ENCODE measurements around the gene CCL8. TPM values are rescaled to one million over a fixed set of nuclear protein-coding genes. Genes with fewer than 3 reads are reported as not detected.
"Not testable (repeated sequence)": the region's sequence is repeated elsewhere in the genome, so short reads cannot be mapped to it uniquely, and the experiment has no call there.

The CCL8 gene
- total RNA-seq, 2 donors from 2014 or later = 0.42 to 0.81 TPM

DNA sequence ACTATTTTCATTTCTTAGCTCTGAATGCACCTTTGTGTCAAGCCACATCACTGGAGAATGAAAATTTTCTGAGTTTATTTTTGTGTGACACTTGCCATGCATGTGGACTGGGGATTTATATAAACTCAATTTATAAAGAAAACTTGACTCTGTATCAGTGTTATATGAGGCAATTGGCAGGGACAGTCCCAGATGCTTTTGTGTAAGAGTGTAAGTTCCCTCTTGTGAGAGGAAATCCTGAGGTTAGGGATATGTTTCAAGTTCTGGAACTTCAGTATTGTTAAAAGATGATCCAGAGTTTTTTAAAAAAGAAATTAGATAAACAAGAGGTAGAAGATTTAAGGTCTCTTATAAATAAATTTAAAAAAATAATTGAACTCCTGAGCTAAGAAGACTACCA, 10.9 kb upstream of the CCL8 start:
- intact Hi-C loops (cut with DNase I) = loop anchor here in 1 of 2 donors (5.0 kb wide), 2 partner anchors 56 to 106 kb away; no protein-coding TSS in a partner anchor

DNA sequence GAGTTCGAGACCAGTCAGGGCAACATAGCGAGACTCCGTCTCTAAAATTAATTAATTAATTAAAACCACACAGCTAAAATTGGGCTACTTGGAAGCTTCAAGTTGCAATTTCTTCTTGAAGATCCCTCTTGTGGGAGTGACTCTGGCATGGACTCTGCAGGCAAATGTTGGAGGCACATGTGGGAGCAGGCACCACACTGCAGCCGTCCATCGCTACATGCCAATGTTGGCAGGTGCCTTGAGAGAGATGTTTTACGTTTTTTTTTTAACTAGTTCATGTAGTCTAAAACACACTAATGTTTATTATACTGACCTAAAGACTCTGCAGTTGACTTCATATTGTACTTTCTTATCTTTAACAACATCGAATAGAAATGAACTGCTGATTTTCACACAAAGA, 7.9 kb upstream of the CCL8 start:
- intact Hi-C loops (cut with DNase I) = no loop called here
- no peak for DNase-seq (ENCODE audit: low spot score)

More for the DNA sequence above, 10.9 kb upstream of the CCL8 start:
- DNase-seq (ENCODE audit: low spot score) = no peak

DNA sequence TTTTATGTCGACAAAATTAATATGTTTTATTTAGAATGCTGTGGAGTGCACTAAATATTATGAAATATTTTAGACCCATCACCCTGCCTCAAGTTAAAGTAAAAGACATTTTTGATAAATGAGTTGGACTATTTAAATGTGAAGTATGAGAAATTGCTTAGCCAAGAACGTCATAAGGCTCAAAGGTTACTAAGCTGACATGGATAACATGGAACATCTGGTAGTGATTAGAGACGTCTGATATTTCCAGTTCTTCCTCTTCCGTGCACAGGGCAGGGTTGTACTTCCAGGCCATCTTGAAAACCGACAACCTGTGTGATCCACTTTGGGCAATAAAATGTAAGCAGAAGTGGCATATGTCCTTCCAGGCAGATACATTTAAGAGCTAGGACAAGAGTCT, 7.2 kb upstream of the CCL8 start:
- intact Hi-C loops (cut with DNase I) = no loop called here
- DNase-seq (ENCODE audit: low spot score) = no peak

DNA sequence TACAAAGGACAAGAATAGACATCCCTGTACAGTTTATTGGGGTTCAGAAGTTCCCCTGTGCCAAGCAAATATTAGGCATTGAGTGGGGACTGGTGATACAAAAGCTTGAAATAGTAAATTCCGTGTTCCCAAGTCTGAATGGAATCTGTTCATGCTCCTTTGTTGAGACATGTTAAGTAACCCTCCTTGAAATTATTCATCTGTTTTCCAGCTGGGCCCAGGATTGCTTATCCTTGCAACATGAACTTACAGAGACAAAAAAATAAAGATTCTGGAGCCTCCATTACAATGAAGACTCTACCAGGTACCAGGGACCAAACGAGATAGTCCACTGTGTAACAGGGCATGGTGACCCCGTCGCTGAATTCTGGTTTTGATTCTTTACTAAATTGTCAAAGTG, 6.1 kb upstream of the CCL8 start:
- no peak for DNase-seq (ENCODE audit: low spot score)
- intact Hi-C loops (cut with DNase I) = no loop called here

DNA sequence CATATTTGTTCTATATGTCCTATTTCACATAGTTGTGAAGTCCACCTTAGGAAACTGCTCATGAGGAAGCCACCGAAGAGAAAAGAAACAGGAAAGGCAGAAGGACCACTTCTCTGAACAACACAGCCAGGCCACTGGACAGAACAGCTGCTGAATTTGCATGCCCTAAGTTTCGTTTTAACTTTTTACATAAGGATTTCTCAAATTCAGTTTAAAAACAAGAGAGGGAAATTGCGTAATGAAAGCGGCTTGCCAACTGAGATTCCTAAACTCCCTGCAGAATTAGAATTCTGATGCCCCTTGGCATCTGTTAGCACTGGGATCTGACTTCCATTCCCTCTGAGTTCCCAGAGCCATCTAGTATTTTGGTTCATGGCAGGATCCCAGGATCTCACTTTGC, 5.0 kb upstream of the CCL8 start:
- intact Hi-C loops (cut with DNase I) = no loop called here

DNA sequence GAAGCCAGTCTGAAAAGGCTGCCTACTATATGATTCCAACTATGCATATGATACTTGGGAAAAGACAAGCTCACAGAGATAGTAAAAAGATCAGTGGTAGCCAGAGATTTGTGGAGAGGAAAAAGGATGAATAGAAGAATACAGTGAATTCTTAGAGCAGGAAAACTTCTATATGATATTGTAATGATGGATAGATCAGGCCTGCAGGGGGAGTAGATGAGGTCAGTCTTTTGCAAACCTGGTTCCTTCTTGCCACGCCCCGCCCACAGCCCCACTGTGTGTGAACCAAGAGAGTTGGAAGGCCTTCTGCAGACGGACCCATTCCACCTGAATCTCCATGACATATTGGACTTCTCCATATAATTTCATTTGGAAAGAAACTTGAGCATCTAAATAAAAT, 761 bp upstream of the CCL8 start:
- intact Hi-C loops (cut with DNase I) = no loop called here
- no peak for DNase-seq (ENCODE audit: low spot score)

More for the DNA sequence above, 5.0 kb upstream of the CCL8 start:
- no peak for DNase-seq (ENCODE audit: low spot score)

DNA sequence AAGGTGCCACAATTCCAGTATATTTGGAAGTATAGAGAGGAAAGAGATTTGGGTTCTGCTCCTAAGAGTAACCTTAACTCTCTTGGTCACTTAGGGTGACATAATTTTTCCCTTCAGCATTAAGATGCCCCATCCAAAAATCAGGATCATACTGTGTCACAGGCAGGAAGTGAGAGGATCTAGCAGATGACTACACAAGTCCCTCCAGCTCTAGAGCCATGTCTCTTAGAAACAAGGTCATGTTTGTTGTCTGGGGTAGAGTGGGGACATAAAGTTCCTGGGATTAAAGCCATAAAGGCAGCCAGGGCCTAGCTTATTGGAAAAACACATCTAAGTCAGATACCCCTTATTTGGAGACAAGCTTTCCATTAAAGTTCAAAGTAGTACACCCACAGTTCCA, 2.7 kb downstream of the CCL8 start:
- DNase-seq (ENCODE audit: low spot score) = no peak
- intact Hi-C loops (cut with DNase I) = no loop called here

DNA sequence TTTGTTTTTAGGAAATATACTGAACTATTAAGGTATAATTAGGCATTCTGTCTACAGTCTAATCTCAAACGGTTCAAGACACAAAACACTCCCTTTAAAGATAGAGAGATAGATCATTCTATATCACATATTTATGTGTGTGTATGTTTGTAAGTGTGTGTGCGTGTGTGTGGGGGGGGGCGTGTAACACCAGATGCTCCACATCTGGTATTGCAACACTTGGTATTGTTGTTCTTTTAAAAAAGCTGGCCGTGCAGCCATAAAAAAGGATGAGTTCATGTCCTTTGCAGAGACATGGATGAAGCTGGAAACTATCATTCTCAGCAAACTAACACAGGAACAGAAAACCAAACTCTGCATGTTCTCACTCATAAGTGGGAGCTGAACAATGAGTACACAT, 8.3 kb downstream of the CCL8 start:
- DNase-seq (ENCODE audit: low spot score); intact Hi-C loops (cut with DNase I): not testable (repeated sequence)

DNA sequence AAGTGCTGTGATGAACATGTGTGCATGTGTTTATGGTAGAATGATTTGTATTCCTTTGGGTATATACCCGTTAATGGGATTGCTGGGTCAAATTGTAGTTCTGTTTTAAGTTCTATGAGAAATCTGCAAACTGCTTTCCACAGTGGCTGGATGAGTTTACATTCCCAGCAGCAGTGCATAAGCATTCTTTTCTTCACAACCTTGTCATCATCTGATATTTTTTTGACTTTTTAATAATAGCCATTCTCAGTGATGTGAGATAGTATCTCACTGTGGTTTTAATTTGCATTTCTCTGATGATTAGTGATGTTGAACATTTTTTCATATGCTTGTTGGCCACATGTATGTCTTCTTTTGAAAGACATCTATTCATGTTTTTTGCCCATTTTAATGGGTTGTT, 18.5 kb downstream of the CCL8 start:
- DNase-seq (ENCODE audit: low spot score) = no peak
- intact Hi-C loops (cut with DNase I) = no loop called here

DNA sequence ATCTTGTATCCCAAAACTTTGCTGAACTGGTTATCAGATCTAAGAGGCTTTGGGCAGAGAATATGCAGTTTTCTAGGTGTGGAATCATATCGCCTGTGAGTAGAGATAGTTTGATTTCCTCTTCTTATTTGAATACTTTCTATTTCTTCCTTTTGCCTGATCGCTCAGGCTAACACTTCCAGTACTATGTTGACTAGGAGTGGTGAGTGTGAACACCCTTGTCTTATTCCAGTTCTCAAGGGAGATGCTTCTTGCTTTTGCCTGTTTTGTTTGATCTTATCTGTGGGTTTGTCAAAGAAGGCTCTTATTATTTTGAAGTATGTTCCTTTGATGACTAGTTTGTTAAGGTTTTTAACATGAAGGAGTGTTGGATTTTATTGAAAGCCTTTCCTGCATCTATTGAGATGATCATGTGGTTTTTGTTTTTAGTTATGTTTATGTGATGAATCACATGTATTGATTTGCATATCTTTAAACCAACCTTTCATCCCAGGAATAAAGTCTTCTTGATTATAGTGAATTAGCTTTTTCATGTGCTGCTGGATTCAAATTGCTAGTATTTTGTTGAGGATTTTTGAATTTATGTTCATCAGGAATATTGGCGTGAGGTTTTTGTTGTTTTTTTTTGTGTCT, 20.0 kb downstream of the CCL8 start:
- DNase-seq (ENCODE audit: low spot score) = no peak
- intact Hi-C loops (cut with DNase I) = no loop called here

DNA sequence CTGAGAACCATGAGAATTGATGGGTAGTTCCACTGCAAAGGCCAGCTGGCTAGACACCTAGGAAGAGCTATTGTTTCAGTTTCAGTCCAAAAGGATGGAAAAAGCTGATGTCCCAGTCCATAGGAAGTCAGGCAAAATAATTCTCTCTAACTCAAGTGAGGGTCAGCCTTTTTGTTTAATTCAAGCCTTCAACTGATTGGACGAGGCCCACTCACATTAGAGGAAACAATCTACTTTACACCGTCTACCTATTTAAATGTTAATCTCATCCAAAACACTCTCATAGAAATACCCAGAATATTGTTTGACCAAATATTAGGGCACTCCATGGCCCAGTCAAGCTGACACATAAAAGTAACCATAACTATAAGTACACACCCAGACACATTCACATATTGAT, 22.7 kb downstream of the CCL8 start:
- intact Hi-C loops (cut with DNase I) = no loop called here
- no peak for DNase-seq (ENCODE audit: low spot score)

DNA sequence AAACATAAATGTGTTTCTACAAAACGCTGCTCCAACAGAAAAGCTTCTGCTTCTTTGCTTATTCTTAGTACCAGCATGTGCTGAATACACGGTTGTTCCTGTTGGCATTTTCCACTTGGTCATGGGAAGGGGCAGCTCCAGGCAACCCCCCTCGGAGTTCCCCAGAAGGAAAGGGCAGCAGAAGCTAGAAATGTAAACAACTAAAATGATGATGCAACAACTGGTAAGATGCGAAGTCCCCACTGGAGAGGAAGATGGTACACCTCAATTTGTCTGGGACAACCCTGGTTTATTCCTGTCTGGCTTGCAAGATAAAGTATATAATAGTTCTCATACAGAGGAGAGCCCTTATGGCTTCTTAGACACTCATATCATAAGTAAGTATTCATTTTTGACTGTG, 27.8 kb downstream of the CCL8 start:
- peak; percentile 67 for DNase-seq (ENCODE audit: low spot score)
- intact Hi-C loops (cut with DNase I) = no loop called here

DNA sequence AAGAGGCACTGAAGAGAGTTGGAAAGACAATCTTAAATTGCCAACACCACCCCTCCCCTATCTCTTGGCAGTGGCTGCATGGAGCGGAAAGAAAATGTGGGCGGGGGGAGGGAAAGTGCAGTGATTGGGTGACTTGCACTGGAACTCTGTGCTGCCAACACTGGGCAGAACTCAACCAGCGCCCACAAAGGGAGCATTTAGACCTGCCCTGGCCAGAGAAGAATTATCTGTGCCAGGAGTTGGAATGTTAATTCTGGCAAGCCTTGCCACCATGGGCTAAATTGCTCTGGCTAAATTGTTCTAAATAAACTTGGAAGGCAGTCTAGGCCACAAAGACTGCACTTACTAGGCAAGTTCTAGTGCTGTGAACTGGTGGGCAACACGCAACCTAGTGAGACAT, 30.5 kb downstream of the CCL8 start:
- DNase-seq (ENCODE audit: low spot score) = no peak
- intact Hi-C loops (cut with DNase I) = no loop called here

DNA sequence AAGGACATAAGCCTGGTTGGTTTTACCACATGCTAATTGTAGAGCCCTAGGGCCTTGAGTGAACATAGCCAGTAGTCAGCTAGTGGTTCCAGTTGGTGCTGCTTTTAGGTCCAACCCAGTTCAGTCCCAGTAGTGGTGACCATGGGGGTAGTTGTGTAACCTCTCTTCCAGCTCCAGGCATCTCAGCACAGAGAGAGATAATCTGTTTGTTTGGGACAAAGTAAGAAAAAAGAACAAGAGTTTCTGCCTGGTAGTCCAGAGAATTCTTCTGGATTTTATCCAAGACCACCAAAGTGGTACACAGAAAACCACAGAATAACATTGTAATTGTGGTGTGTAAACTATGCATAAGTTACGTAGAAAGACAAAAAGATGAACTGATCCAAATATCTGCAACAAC, 31.9 kb downstream of the CCL8 start:
- no peak for DNase-seq (ENCODE audit: low spot score)
- intact Hi-C loops (cut with DNase I) = no loop called here

DNA sequence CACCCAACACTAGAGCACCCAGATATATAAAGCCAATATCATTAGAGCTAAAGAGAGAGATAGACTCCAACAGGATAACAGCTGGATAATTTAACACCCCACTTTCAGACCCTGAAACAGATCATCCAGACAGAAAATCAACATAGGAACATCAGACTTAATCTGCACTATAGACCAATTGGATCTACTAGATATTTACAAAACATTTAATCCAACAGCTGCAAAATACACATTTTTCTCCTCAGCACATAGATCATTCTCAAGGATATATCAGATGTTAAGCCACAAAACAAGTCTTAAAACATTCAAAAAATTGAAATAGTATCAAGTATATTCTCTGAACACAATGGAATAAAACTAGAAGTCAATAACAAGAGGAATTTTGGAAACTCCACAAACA, 33.0 kb downstream of the CCL8 start:
- intact Hi-C loops (cut with DNase I) = no loop called here
- no peak for DNase-seq (ENCODE audit: low spot score)

DNA sequence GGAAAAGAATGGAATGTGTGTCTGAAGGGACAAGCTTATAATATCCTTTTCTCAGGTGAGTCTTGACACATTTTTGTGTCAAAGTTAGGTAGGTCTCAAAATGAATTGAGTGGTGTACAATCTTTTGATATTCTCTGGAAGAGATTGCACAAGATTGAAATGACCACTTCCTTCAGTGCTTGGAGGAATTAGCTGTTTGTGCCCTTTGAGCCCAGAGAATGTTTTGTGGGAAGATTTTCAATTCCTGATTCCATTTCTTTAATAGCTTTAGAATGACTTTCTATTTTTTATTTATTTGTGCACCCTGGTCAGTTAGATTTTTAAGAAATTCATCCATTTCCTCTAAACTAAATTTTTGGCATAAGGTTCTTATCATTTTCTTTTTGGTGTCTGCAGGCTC, 35.4 kb downstream of the CCL8 start:
- DNase-seq (ENCODE audit: low spot score) = no peak
- intact Hi-C loops (cut with DNase I) = no loop called here

DNA sequence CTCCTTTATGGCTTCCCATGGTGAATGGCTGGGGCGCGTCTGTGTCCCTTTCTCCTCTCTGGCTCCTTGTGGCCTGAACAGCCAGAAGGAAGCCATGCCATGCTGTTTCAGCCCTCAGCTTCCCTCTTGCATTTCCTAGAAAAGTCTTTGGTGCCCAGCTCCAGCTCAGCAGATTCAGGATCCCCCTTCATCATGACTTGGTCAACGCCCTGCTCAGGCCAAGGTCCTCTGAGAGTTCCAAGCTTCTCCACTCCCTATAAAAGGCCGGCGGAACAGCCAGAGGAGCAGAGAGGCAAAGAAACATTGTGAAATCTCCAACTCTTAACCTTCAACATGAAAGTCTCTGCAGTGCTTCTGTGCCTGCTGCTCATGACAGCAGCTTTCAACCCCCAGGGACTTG, 37.0 kb downstream of the CCL8 start, which contains the start of gene CCL13:
TSS of gene CCL13 (plus strand) at position 287 of the 400 bp plus-strand sequence. CDS start at position 334, 47 bp downstream.
- DNase-seq (ENCODE audit: low spot score) = no peak
- intact Hi-C loops (cut with DNase I) = no loop called here

DNA sequence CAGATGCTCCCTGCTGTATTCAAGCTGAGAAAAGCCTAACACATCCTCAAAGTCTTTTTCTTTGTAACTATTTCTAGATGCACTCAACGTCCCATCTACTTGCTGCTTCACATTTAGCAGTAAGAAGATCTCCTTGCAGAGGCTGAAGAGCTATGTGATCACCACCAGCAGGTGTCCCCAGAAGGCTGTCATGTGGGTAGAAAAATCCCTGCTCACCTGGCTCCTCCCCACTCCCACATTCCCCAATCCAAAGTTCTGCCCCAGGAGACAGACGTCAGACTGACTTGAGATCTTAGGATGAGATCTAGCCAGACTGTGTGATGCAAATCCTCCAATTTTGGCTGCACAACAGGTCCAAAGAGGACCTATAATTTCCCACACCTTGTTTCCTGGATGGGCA, 38.2 kb downstream of the CCL8 start:
- no peak for DNase-seq (ENCODE audit: low spot score)
- intact Hi-C loops (cut with DNase I) = no loop called here

DNA sequence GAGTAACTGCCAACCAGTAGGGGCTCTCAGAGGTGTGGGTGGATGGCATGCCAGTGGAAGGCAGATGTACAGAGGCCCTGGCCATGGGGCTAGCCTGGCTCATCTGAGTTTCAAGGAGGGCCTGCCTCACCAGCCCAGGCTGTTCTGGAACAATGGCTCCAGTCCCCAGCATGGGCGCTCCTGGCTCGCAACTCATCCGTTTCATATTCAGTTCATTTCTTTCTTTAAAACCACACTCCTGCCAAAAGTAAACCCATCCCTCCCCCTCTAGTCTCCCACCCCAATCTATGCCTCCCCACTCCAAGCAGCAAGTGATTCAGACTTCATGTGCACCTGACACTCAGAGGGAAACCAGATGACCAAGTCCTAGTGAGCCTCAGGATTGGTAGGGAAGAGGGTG, 39.4 kb downstream of the CCL8 start:
- no peak for DNase-seq (ENCODE audit: low spot score)
- intact Hi-C loops (cut with DNase I) = loop anchor here in 1 of 2 donors (1.0 kb wide), 1 partner anchor 157 kb away; no protein-coding TSS in a partner anchor

DNA sequence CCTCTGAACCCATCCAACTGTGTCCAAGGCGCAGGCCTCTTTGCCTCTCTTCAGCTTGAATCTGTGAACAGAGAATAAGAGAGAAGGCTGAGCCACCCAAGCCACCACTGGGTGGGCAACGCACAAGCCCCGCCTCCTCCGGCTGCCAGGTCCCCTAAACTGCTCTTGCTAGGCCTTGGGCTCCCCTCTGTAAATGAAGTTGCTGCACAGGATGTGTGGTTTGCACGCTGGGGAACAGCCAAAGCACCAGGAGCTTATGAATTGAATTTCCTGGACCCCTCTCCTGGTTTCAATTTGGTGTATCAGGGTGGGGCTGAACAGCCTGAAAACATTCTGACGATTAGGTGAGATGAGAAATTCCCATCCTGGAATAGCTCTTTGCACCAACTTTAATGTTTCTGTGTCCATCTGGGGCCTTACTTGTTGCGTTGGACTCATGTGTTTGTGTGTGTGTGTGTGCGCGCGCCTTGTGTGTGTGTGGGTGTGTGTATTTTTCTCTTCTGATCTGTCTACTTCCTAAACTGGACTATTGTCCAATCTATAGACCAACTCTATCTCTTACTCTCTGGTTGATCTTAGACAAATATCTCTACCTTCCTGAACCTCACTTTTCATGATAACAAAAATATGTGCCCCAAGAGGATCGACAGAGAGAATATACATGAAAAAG, 41.5 kb downstream of the CCL8 start:
- intact Hi-C loops (cut with DNase I) = loop anchor here in 1 of 2 donors (5.0 kb wide), 1 partner anchor 158 kb away; no protein-coding TSS in a partner anchor
- DNase-seq (ENCODE audit: low spot score) = no peak

DNA sequence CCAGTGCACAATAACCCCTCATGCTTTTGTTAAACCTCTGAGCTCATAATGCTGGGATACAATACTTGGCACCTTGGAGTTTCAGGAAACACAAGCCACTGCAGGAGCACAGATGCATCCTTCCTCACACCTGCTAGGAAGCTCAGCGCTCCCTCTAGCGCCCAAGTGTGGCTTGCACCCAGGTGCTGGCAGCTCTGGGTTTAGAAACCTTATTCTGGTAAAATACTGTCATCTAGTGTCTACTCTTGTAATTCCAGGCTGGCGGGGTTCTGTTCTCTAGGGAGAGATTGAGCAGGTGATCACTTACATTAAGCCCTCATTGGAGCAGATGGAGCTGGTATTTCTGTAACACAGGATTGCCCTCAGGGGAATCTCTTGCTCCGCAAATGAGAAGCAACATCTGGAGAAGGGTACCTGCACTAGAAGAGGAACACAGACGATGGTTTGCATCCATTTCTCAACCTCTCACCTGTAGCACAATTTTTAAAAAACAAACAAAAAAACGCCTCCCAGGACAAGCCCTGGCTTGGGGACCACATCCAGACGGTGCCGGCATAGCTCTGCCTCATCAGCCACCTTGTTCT, 42.3 kb downstream of the CCL8 start:
- DNase-seq (ENCODE audit: low spot score) = peak; percentile 96
- intact Hi-C loops (cut with DNase I) = loop anchor here in 1 of 2 donors (5.0 kb wide), 1 partner anchor 159 kb away; no protein-coding TSS in a partner anchor
